GM12801 (cell line): ENCODE measurements around the gene COPA.

Experiments
- CTCF ChIP-seq: IDR thresholded peaks from one replicate; pipeline ENCODE4 v1.5.1; 2011; ENCODE audit warnings: control low read depth; ENCODE audit not compliant: insufficient read length; ENCODE audit errors: extremely low read depth

Gene COPA

GRCh38 chr1:160309185-160309557, 33.9 kb downstream of the COPA start:
- TF ChIP-seq CTCF: no peak

- TF ChIP-seq CTCF: no peak
Observed at GRCh38 chr1:160308451-160309184, 34.4 kb downstream of the COPA start.

- TF ChIP-seq CTCF: no peak
Observed at GRCh38 chr1:160307118-160307791, 35.8 kb downstream of the COPA start.

GRCh38 chr1:160300173-160300572, 42.9 kb downstream of the COPA start:
- no peak for TF ChIP-seq CTCF

- TF ChIP-seq CTCF: no peak
Observed at GRCh38 chr1:160296036-160296435, 47.0 kb downstream of the COPA start.

GRCh38 chr1:160293020-160293968, 49.8 kb downstream of the COPA start:
- TF ChIP-seq CTCF: no peak
